GF-D8 (cell line): ENCODE results near the gene KRTAP12-2.
"Not testable (repeated sequence)": the region's sequence is repeated elsewhere in the genome, so short reads cannot be mapped to it uniquely, and the experiment has no call there.

ENCODE experiments used
- DNase-seq: peaks from one replicate; lab custom pipeline; 2025; lab: John Stamatoyannopoulos, UW

The KRTAP12-2 gene

DNA sequence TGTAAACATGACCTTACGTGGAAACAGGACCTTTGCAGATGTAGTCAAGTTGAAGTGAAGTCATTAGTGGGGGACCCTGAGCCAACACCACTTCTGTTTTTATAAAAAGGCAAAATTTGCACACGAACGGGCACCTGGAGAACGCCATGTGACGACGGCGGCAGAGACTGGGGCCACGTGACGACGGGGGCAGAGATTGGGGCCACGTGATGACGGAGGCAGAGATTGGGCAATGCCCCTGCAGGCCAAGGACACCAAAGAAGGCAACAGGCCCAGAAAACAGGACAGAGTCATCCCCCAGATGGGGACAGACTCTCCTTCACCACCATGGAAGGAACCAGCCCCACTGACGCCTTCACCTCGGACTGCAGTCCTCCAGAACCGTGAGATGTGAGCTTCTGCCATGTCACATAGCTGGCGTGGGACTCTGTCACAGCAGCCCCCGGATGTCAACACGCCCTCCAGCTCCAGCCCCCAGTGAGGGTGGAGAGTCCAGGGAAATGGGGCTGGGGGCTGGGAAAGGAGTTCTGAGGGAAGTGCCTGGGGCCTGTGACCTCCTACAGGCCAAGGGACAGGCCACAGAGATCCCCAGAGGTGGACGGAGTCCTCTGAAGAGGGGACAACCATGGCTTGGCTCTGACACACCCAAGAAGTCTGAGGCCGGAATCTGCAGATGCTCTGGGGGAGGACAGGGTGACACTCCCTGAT is 16.3 kb downstream of the KRTAP12-2 start:
- no peak for DNase-seq

DNA sequence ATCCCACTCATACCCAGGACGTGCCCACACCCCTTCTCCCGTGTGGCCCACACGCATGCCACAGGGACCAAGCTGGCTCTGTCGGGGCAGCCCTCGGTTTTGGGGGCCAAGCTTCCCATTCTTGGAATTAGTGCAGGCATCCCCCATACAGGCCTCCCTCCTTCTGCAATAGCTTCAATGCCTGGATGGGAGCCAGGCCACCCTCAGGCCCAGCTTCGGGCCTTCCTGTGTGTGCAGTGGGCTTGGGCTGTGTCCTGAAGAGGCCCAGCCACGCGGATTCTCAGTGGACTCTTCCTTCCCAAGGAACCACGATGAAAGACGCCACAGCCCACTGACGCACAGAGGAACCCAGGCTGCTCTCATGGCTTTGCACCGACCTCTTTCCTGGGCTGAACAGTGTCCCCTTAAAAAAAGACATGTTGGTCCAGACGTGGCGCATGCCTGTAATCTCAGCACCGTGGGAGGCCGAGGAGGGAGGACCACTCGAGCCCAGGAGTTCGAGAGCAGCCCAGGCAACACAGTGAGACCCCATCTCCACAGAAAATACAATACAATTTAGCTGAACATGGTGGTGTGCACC is 17.1 kb downstream of the KRTAP12-2 start:
- no peak for DNase-seq

DNA sequence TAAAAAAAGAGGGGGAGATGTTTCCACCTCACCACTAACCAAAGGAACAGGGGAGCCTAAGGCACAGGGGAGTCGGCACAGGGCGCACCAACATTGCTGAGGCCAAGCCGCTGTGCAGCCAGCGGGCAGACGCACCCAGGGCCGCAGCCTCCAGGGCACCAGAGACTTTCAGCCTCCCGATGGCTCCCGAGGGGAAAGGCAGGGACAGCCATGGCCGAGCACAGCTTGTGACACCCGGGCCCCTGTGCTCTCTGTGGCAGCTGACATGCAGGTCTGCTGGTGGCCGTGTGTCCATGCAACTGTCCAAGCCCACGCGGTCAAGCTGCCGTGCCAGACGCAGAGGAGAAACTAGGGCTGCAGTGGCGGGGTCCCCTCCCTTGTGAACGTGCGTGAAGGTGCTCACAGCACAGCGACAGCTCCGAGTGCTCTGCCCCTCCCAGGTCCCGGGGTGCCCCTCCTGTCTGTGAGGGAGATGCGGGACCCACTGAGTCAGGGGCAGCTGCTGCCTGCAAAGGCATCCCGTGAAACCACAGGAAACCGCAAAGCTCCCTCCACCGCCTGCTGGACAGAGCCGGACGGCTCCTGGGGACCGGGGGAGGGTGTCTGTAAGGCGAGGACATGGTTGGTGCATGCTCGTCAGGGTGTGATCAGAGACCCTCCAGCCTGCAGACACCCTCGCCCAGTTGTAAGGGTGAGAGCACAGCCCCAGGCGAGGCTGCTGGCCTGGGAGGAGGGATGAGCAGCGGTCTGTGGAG is 18.0 kb downstream of the KRTAP12-2 start:
- DNase-seq = no peak

DNA sequence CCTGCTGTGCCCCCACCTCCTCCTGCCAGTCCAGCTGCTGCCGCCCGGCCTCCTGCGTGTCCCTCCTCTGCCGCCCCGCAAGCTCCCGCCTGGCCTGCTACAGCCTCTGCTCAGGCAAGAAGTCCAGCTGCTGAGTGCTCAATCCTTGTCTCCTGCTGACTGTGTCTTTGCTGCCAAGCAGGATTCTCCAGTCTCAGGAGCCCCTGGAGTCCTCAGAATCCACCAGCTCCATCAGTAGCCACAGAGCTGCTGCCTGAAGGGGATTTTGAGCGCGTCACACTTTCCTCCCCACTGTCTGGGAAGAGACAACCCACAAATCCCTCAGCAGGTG is 19.5 kb downstream of the KRTAP12-2 start:
- no peak for DNase-seq

DNA sequence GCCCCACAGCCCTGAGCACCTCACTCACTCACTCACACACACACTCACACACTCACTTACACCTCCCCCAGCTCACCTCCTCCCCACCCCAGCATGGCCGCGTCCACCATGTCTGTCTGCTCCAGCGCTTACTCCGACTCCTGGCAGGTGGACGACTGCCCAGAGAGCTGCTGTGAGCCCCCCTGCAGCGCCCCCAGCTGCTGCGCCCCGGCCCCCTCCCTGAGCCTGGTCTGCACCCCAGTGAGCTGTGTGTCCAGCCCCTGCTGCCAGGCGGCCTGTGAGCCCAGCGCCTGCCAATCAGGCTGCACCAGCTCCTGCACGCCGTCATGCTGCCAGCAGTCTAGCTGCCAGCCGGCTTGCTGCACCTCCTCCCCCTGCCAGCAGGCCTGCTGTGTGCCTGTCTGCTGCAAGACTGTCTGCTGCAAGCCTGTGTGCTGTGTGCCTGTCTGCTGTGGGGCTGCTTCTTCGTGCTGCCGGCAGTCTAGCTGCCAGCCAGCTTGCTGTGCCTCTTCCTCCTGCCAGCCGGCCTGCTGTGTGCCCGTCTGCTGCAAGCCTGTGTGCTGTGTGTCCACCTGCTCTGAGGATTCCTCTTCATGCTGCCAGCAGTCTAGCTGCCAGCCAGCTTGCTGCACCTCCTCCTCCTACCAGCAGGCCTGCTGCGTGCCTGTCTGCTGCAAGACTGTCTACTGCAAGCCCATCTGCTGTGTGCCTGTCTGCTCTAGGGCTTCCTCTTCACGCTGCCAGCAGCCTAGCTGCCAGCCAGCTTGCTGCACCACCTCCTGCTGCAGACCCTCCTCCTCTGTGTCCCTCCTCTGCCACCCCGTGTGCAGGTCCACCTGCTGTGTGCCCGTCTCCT is 20.1 kb downstream of the KRTAP12-2 start, which contains the start of gene KRTAP10-11:
KRTAP10-11 (plus strand) TSS at position 49 of the 856 bp plus-strand sequence; CDS start at position 94, 45 bp downstream.
- not testable (repeated sequence) for DNase-seq

DNA sequence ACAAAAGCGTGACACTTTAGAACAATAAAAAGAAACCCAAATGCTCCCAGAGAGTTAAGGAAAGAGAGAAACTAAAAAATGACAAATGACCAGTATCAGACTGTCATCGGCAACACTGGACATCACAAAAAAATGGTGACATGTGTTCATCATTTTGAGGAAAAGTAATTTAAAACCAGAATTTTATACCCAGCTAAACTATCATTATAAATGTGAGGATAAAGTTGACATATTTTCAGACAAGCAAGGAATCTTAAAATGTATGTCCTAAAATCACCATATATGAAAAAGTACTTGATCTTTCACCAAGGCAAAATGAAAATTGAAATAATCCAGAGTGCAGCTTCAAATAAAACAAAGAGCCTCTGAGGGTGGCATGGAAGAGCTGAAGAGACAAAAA is 21.8 kb downstream of the KRTAP12-2 start:
- DNase-seq = no peak

DNA sequence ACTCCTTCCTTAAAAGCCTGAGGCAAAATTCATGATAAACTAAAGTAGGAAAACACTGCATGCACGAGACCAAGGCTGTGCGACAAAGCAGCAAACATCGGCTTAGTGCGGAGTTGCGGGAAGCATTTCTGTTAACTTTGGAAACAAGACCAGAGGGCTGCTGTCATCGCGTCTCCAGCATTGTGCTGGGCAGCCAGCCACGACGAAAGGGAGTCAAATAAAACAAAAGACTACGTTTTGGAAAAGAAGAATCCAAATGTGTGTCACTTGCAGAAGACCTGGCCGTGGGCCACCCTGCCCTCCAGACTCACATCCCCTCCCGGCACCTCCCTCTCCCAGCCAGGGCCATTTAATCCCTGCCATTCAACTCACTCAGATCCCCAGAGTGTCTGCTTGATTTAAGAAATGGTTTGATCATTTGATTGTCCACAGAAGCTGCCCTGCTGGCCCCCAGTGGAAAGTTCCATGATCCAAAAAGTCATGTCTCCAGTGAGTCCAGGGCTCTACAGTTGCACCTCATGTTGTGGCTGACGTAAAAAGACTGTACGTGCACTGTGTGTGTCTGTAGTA is 22.9 kb downstream of the KRTAP12-2 start:
- no peak for DNase-seq

DNA sequence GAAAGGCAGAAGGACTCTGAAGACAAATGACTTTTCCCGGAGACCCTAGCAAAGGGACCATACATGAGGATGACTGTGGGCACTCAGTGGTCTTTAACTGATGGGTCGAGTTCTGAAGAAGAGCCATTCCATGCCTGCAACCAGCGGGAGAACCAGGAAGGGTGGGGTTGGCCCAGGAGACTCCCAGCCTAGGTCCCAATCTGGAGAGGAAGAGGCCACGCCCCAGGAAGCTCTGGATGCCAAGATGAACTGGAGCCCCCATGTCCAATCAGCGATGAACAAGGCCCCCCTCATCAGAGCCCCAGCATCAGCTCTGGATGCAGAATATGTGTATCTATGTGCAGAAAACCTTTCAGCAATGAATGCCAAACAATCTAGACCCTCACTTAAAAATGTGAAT is 26.0 kb downstream of the KRTAP12-2 start:
- DNase-seq = no peak

DNA sequence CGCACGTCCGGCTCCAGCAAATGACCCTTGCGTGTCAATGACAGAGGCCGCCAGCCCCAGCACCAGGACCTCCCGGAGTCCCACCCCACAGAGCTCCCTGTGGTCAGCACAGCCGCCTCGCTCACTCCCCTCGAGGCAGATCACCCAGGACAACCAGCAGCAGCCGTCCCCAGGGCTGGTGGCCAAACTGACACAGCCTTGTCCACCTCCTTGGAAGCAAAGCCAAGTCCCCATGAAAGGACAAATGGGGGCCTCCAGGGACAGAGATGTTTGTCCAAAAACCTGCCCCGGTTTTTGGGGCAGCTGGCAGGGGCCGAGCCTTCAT is 27.4 kb downstream of the KRTAP12-2 start:
- DNase-seq = no peak

DNA sequence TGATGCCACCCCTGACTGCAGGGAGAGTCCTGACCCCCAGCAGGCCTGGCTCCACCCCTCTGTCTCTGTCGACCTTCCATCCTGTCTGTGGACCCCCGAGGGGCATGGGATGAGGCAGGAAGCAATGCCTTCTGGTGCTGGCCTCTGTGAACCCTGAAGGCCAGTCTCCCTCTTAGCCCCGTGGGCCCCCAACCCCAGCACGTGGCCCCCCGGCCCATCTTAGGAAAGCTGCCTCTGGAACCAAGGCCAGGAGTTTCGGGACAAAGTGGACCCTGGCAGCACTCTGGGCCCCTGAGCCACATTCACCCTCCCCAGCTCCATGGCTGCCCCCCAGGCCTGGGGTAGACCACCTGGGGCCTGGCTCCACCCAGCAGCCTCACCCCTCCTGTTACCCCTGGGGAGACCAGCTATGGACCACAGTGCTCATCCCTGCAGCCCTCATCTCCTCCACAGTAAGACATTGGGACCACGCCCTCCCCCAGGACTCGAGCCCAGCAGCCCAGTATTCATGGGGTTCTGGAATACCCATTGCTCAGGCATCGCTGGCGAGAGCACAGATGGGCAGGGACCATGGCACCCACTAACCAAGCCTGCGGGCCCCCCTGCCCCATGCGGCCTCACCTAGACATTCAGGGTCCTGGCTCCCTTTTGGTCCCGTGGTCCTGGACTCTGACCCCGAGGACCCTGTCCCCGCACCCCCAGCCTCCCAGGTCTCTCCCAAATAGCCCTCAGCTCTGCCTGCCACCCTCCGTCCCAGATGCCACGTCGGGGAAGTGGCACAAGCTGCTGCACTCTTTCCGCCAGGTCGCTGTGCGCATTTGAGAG is 28.0 kb downstream of the KRTAP12-2 start:
- not testable (repeated sequence) for DNase-seq

DNA sequence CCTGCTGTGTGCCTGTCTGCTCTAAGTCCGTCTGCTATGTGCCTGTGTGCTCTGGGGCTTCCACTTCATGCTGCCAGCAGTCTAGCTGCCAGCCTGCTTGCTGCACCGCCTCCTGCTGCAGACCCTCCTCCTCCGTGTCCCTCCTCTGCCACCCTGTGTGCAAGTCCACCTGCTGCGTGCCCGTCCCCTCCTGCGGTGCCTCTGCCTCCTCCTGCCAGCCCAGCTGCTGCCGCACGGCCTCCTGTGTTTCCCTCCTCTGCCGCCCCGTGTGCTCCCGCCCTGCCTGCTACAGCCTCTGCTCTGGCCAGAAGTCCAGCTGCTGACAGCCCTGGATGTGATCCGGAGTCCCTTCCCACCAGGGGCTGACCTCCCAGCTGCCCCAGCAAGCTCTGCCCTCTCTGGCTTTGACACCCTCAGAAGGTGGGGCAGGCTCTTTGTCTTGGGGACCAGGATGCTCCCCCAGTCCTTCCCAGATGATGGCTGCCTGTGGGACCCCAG is 28.8 kb downstream of the KRTAP12-2 start:
- not testable (repeated sequence) for DNase-seq

DNA sequence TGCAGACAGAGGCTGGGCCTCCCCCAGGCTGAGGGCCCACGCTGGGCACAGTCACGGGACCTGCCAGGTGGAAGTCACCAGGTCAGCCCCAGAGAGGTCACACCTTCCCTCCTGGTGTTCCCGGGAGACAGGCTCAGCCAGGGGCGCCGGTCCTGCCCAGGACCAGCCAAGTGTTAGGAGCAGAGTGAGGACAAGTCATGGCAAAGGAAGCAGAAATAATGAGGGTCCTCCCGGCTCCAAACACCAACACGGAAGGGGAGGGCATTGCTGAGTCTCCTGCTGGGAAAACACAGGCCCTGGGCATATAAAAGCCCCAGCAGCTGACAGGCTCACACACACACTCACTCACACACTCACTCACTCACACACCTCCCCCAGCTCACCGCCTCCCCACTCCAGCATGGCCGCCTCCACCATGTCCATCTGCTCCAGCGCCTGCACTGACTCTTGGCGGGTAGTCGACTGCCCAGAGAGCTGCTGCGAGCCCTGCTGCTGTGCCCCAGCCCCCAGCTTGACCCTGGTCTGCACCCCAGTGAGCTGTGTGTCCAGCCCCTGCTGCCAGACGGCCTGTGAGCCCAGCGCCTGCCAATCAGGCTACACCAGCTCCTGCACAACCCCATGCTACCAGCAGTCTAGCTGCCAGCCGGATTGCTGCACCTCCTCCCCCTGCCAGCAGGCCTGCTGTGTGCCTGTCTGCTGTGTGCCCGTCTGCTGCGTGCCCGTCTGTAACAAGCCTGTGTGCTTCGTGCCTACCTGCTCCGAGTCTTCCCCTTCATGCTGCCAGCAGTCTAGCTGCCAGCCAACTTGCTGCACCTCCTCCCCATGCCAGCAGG is 29.5 kb downstream of the KRTAP12-2 start, which contains the start of gene KRTAP10-10:
KRTAP10-10 (plus strand) TSS at position 339 of the 833 bp plus-strand sequence; CDS start at position 401, 62 bp downstream.
- DNase-seq = no peak

DNA sequence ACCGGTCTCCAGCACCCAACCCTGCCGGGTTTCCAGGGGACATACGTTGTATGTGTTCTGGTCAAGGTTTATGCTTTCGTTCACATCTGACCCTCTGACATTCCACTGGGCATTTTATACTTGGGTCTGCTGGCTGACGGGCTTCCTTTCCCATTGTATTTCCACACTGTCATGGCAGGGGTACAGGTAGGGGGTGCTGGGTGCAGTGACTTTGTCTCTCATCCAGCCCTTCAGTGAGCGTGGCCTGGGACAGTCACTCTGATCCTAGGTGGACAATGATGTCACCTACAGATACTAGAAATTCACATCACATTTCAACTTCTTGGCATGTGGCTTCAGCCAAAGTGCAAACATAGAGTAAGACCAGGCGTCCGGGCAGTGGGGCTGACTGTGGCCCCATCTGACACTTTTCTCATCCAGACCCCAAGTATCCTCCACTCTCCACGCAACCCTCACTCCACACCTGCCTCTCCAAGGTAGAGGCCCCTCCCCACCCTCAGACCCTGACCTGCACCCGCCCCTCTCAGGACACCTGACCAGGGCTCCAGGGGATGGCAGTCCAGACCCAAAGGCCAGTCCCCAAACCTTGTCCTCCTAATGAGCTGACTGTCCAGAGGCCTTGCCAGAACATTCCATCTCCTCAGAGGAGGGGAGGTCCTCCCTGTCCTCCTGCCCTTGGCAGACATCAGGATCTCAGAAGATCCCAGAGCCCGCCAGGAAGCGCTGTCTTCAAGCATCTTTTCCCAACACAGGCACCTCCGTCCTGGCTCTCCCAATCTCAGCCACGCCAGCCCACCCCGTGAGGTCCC is 30.3 kb downstream of the KRTAP12-2 start:
- no peak for DNase-seq

DNA sequence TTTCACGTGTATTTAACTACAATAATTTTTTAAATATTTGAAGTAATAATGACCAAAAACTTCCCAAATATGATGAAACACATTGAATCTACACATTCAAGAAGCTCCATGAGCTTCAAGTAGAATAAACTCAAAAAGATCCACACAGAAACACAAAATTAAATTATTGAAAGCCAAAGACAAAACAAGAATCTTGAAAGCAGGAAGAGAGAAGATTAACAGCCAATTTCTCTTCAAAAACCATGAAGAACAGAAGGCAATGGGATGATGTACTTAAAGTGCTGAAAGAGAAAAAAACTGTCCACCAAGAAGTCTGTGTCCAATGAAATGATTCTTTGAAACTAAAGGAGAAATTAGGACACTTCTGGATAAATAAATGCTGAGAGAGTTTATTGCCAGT is 34.7 kb downstream of the KRTAP12-2 start:
- no peak for DNase-seq

DNA sequence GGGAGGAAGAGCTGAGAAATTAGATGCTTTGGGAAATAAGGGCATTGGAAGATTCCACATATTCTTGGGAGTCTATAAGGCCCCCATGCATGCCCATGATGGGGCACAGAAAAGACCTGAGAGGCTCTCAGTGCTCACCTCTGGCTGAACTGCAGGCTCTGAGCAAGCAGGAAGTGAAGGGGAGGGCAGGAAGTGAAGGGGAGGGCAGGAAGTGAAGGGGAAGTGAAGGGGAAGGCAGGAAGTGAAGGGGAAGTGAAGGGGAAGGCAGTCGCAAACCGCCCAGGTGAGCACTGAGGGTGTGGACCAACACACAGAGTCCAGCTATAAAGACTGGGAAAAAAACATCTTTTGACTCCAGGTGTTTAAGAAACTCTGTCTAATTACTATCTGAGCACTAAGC is 36.3 kb downstream of the KRTAP12-2 start:
- no peak for DNase-seq

DNA sequence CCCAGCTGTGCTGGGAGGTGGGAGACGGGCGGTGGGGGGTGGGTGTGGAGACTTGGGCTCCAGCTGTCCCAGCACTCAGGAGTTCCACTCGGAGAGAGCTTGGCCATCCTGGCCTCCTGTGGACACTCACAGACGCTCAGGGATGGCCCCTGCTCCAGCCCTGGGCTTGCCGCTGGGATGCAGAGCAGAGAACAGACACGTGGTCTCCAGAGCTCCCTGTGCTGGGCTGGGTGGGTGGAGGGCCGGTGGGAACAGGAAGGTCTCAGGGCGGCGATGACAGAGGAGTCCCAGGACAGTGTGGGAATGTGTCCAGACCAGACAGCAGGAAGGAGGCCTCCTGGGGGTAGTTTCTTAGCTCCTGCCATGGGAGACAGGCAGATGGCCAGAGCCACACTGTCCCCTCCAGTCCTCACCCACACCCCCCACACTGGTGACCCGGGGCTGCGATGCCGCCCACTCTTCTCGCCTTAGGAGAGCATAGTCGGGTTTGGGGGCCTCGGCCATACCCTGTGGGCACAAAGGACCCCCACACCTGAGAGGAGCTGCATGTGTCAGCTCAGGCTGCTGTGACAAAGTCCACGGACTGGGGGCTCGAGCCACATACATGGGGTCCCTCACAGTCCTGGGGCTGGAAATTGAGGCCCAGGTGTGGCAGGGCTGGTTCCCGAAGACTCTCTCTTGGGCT is 37.9 kb downstream of the KRTAP12-2 start:
- no peak for DNase-seq

DNA sequence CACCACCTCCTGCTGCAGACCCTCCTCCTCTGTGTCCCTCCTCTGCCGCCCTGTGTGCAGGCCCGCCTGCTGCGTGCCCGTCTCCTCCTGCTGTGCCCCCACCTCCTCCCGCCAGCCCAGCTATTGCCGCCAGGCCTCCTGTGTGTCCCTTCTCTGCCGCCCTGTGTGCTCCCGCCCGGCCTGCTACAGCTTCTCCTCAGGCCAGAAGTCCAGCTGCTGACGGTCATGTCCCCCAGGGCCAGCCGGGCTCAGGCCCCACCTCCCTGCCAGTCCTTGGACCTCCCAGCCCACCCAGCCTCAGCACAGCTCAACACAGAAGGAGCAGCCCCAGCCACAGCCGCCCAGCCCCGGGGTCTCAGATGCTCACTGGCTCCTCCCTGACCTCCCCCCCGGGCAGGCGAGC is 38.9 kb downstream of the KRTAP12-2 start:
- not testable (repeated sequence) for DNase-seq

DNA sequence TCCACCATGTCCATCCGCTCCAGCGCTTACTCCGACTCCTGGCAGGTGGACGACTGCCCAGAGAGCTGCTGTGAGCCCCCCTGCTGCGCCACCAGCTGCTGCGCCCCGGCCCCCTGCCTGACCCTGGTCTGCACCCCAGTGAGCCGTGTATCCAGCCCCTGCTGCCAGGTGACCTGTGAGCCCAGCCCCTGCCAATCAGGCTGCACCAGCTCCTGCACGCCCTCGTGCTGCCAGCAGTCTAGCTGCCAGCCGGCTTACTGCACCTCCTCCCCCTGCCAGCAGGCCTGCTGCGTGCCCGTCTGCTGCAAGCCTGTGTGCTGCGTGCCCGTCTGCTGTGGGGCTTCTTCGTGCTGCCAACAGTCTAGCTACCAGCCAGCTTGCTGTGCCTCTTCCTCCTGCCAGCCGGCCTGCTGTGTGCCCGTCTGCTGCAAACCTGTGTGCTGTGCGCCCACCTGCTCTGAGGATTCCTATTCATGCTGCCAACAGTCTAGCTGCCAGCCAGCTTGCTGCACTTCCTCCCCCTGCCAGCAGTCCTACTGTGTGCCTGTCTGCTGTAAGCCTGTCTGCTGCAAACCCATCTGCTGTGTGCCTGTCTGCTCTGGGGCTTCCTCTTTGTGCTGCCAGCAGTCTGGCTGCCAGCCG is 39.4 kb downstream of the KRTAP12-2 start:
- DNase-seq = not testable (repeated sequence)
